HG02852 (cell line): Measurements from ENCODE around the gene SUMO3.

Experiments used
- ATAC-seq: cut with Tn5 transposase; IDR thresholded peaks from one replicate; pipeline ENCODE4 v1.9.1; 2021; ENCODE audit warnings: mild to moderate bottlenecking, moderate library complexity; ENCODE audit not compliant: unreplicated experiment

The SUMO3 gene

DNA sequence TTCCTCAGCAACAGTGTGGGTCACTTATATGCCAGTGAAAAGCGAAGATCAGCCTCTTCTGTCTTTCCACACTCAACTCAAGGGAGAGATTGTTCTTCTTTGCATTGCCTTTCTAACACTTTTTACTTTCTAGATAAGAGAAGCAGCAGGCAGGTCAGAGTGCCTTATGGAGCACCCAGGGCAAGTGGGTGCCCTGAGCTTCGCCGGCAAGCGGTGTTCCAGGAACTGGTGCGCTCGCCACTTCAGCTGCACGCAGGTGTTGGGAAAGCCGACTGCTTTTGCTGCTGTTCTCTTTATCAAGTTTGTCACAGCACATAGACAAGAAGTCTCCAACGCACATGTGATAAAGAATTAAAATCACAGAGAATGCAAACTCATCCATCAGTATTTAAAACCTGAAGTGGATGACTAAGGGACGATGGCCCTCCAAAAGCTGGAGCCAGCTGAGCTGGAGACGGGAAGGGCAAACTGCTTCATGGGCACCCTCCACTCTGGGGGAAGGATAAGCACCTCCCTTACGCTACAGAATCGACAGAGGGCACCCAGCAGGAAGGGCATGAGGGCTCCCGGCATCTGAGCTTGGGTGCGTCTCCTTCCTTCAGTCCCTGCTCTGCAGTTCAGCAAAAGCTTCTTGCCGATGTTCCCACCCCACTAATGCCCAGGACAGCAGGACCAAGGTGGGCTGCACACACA, 36.9 kb downstream of the SUMO3 start:
- no peak for ATAC-seq

DNA sequence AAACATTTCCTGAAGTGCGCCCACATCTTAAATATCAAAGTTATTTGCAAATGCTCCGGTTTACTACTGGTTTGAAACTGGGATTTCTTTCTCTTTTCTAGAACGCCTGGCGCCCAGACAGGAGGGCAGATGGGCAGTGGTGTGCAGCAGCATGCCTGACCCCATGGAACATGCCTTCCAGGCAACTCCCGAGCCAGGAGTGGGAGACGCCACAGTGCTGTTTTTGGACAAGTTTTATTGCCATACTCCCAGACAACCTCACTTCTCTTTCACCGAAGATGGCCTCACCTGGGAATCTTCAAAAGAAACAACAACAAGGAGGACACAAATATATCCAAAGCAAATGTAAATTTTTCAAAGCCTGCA, 37.7 kb downstream of the SUMO3 start:
- ATAC-seq = no peak

DNA sequence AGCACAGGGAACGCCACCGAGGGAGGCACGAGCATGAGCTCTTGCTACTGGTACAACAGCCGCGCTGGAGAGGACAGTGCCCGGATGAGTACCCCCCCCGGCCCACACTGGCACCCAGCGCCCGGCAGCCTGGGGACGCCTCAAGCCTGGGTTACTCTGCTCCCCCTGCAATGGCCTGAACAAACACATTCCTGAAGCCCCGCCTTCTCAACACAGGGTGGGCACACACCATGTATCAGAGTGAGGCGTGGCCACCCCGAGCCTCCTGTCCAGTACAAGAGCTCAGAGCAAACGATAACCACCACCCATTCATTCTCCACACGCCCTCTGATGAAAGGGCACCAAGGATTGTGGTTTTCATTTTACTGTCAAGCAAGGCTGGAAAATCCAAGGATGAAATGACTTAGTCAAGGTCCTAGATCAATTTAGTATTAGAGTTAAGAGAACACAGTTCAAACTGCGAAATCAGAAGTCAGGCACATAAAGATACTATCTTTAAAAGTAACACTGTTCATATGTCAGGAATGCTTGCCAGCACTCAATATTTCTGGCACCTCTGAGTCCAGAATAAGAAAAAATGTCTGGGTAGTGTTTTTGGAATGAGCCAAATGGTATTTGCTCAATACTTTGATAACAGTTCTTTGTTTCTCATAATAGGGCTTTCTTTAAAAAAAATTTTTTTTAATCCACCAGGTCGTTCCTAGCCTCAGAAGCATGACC, 38.3 kb downstream of the SUMO3 start:
- no peak for ATAC-seq

GRCh38 chr21:44778983-44779382, 38.9 kb downstream of the SUMO3 start:
- ATAC-seq = no peak

GRCh38 chr21:44778499-44778911, 39.4 kb downstream of the SUMO3 start:
- ATAC-seq = no peak

GRCh38 chr21:44778094-44778493, 39.8 kb downstream of the SUMO3 start:
- ATAC-seq = no peak

- ATAC-seq = no peak
These were observed 42.9 kb downstream of the SUMO3 start for GRCh38 chr21:44774972-44775371.

GRCh38 chr21:44773291-44773932, 44.5 kb downstream of the SUMO3 start:
- no peak for ATAC-seq

GRCh38 chr21:44771896-44772525, 45.9 kb downstream of the SUMO3 start:
- no peak for ATAC-seq

DNA sequence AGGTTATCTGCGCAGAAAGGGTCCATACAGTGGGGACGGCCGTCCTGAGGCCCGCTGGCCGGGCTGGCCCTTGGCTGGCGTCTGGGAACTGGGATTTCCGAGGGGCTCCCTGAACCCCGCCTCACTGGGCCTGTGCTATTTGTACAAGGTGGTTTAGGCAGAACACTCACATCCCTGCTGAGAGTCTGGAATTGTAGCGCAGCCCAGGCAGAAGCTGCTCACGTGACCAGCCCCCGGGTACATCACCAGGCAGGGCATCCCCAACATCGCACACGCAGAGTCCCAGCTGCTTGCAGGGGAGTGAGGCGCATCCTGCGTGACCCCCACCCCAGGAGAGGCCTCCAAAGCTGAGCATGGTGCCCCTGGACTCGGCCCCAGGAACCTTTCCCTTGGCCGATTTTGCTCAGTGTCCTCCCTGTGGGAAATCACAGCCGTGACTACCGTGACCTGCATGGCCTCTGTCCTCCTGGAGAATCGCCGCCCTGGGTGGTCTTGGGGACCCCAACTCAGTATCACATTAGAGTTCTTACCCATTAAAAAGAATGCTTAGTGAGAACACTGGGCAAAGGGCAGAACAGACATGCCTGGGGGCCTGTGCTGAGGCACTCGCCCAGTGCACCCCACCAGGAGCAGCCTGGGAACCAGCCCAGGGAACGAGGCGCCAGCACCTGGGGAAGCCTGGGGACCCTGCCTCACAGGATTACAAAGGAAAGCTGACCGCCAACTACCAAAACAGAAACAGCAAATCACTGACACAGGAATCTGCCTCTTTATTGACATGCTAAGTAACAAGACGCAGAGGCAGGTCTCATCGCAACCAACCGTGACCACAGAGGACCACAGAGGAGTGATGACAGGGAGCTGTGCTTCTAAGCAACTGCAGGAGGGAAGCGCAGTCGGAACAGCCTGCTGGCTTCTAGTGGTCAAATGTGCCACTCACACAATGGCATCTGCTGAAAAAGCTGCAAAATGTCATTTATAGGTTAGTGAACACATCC, 49.7 kb downstream of the SUMO3 start:
- ATAC-seq = no peak

- no peak for ATAC-seq
These were observed 51.0 kb downstream of the SUMO3 start for GRCh38 chr21:44766818-44767354.

DNA sequence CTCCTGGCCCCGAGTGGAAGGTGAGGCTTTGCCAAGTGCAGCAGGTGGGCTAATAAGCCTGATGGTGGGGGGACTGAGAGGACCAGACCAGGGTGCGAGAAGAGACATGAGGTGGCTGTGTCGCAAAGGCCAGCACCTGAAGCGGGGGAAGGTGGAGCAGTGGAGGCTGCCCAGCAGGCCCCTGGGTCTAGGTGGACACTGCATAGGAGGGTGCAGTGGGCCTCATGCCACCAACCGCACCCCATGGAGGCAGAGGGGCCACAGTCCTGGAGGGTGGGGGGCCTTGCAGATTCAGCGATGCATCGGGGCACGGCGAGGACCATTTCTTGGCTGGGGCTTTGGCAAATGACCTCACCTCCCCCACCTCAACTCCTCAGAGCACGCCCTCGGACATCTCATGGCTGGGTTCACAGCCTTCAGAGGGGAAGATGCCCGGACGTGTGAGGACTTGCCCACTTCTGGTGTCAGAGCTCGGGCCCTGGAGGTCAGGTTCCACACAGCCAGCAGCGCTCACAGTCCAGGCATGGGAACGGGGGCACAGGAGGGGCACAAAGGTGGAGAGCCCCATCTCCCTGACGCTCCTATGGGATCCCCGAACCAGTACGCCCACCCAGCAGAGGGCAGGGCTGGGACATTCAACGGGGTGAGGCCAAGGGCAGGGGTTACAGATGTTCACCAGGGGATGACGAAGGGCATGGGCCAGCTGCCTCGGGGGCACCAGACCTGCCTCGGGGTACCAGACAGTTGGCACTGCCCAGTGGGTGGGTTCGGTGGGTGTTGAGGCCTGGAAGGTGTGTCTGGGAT, 51.6 kb downstream of the SUMO3 start:
- no peak for ATAC-seq

- no peak for ATAC-seq
These were observed 52.4 kb downstream of the SUMO3 start for GRCh38 chr21:44765231-44766013.

DNA sequence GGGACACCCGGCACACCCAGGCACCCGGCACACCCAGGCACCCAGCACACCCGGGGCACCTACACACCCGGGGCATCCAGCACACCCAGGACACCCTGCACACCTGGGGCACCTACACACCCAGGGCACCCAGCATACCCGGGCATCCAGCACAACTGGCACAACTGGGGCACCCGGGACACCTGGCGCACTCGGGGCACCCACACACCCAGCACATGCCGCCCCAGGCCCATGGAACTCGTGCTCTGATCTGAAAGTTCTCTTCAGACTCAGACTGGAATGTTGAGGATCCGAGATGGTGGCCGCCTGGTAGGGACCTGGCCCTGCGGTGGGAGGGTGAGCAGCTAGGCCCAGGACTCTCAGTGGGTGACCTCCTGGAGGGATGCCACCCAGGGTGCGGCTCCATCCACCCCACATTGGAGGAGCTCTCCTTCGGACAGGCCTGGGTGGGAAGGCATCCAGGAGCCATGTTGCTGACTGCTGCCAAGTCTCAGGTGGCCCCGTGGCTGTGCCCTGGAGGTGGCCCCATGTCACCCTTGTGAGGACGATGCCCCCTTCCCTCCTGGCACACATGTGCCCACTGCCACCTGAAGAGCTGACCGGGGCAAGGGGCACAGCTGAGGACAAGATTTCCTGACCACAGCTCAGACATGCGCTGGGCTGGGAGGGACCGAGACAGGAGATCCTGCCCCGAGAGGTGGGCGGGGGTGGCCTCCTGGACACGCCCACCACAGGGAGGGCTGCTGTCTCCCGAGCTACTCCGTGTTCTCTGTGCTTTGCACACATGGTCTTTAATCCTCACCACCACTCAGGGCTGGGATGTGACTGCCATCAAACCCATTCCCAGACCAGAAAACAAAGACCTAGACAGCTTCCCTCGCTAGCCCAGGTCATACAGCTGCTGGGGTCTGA, 53.3 kb downstream of the SUMO3 start:
- no peak for ATAC-seq

GRCh38 chr21:44763451-44764318, 54.2 kb downstream of the SUMO3 start:
- ATAC-seq = no peak

GRCh38 chr21:44763050-44763378, 54.8 kb downstream of the SUMO3 start:
- no peak for ATAC-seq
